Ishikawa (cell line): ENCODE measurements around the gene CHP1.

Experiments used
- CEBPB ChIP-seq: IDR thresholded peaks from 2 replicates; pipeline ENCODE4 v1.6.1; 2012
- CREB1 ChIP-seq: IDR thresholded peaks from 2 replicates; pipeline ENCODE4 v1.6.1; 2012; ENCODE audit warnings: low read depth
- EGR1 ChIP-seq: IDR thresholded peaks from 2 replicates; pipeline ENCODE4 v1.6.1; 2012
- EP300 ChIP-seq: IDR thresholded peaks from 2 replicates; pipeline ENCODE4 v1.6.1; 2012; ENCODE audit warnings: borderline replicate concordance
- FOXM1 ChIP-seq: IDR thresholded peaks from 2 replicates; pipeline ENCODE4 v1.6.1; 2012; ENCODE audit warnings: low read depth, borderline replicate concordance
- MAX ChIP-seq: IDR thresholded peaks from 2 replicates; pipeline ENCODE4 v1.6.1; 2012
- NFIC ChIP-seq: IDR thresholded peaks from 2 replicates; pipeline ENCODE4 v1.6.1; 2012
- RAD21 ChIP-seq: IDR thresholded peaks from 2 replicates; pipeline ENCODE4 v1.6.1; 2012; ENCODE audit warnings: low read depth
- TAF1 ChIP-seq: IDR thresholded peaks from 2 replicates; pipeline ENCODE4 v1.6.1; 2012; ENCODE audit warnings: low read depth, mild to moderate bottlenecking
- TCF12 ChIP-seq: IDR thresholded peaks from 2 replicates; pipeline ENCODE4 v1.6.1; 2012; ENCODE audit warnings: low read depth
- TEAD4 ChIP-seq: IDR thresholded peaks from 2 replicates; pipeline ENCODE4 v1.6.1; 2012
- YY1 ChIP-seq: IDR thresholded peaks from 2 replicates; pipeline ENCODE4 v1.6.1; 2012; ENCODE audit warnings: low read depth
- ZBTB7A ChIP-seq: IDR thresholded peaks from 2 replicates; pipeline ENCODE4 v1.6.1; 2012; ENCODE audit warnings: low read depth
- TF ChIP-seq, protein P1 (sequence below): IDR thresholded peaks from 2 replicates; pipeline ENCODE4 v1.6.1; 2012; ENCODE audit warnings: low read depth, mild to moderate bottlenecking
- TF ChIP-seq, protein P2 (sequence below): IDR thresholded peaks from 2 replicates; pipeline ENCODE4 v1.6.1; 2012

Gene CHP1

GRCh38 chr15:41218851-41219250, 12.2 kb upstream of the CHP1 start:
- TF ChIP-seq TCF12, result no peak
- no peak for TF ChIP-seq TEAD4
- TF ChIP-seq, protein P1, sequence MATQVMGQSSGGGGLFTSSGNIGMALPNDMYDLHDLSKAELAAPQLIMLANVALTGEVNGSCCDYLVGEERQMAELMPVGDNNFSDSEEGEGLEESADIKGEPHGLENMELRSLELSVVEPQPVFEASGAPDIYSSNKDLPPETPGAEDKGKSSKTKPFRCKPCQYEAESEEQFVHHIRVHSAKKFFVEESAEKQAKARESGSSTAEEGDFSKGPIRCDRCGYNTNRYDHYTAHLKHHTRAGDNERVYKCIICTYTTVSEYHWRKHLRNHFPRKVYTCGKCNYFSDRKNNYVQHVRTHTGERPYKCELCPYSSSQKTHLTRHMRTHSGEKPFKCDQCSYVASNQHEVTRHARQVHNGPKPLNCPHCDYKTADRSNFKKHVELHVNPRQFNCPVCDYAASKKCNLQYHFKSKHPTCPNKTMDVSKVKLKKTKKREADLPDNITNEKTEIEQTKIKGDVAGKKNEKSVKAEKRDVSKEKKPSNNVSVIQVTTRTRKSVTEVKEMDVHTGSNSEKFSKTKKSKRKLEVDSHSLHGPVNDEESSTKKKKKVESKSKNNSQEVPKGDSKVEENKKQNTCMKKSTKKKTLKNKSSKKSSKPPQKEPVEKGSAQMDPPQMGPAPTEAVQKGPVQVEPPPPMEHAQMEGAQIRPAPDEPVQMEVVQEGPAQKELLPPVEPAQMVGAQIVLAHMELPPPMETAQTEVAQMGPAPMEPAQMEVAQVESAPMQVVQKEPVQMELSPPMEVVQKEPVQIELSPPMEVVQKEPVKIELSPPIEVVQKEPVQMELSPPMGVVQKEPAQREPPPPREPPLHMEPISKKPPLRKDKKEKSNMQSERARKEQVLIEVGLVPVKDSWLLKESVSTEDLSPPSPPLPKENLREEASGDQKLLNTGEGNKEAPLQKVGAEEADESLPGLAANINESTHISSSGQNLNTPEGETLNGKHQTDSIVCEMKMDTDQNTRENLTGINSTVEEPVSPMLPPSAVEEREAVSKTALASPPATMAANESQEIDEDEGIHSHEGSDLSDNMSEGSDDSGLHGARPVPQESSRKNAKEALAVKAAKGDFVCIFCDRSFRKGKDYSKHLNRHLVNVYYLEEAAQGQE, result no peak
- TF ChIP-seq CREB1, result no peak
- TF ChIP-seq YY1, result no peak
- TF ChIP-seq, protein P2, sequence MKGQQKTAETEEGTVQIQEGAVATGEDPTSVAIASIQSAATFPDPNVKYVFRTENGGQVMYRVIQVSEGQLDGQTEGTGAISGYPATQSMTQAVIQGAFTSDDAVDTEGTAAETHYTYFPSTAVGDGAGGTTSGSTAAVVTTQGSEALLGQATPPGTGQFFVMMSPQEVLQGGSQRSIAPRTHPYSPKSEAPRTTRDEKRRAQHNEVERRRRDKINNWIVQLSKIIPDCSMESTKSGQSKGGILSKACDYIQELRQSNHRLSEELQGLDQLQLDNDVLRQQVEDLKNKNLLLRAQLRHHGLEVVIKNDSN, result no peak
- TF ChIP-seq TAF1, result no peak
- TF ChIP-seq EP300, result no peak
- TF ChIP-seq RAD21, result no peak
- TF ChIP-seq FOXM1, result no peak
- TF ChIP-seq ZBTB7A, result no peak
- no peak for TF ChIP-seq NFIC
- no peak for TF ChIP-seq EGR1
- no peak for TF ChIP-seq CEBPB
- no peak for TF ChIP-seq MAX

GRCh38 chr15:41219381-41219780, 11.7 kb upstream of the CHP1 start:
- TF ChIP-seq FOXM1 (no peak), TEAD4 (no peak), RAD21 (no peak), EGR1 (no peak), ZBTB7A (no peak), EP300 (no peak), MAX (no peak), CREB1 (no peak), TCF12 (no peak)
- TF ChIP-seq, protein P1, result no peak
- TF ChIP-seq, protein P2, result no peak

DNA sequence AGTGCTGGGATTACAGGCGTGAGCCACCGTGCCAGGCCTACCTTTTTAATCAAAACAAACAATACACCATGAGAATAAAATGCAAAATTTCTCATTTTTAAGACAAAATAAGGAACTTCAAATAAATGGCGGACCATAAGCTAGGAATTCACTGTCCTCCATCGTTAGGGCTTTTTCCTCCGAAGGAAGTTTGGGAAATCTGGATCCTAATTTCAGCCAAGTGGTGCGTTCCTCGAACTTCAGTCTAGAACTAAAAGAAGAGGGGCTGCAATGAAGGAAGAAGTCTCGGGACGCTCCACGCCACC, 771 bp upstream of the CHP1 start:
- no peak for TF ChIP-seq TAF1
- TF ChIP-seq, protein P1, result no peak
- TF ChIP-seq EGR1, result no peak
- TF ChIP-seq TCF12, result no peak
- TF ChIP-seq RAD21, result no peak
- no peak for TF ChIP-seq NFIC
- TF ChIP-seq CEBPB, result no peak
- no peak for TF ChIP-seq MAX
- TF ChIP-seq, protein P2, result no peak
- TF ChIP-seq YY1, result no peak
- no peak for TF ChIP-seq FOXM1
- no peak for TF ChIP-seq ZBTB7A
- no peak for TF ChIP-seq CREB1
- TF ChIP-seq EP300, result no peak
- TF ChIP-seq TEAD4, result no peak
